GM12872 (cell line): ENCODE measurements around the gene TMEM11.

Experiments used
- CTCF ChIP-seq: IDR thresholded peaks from 3 replicates; pipeline ENCODE4 v1.5.1; 2011; ENCODE audit warnings: low read depth, mild to moderate bottlenecking, low read length, moderate library complexity; ENCODE audit not compliant: insufficient read depth

TMEM11 gene

GRCh38 chr17:21185061-21185460 lies 28.9 kb downstream of the TMEM11 start:
- no peak for TF ChIP-seq CTCF

DNA sequence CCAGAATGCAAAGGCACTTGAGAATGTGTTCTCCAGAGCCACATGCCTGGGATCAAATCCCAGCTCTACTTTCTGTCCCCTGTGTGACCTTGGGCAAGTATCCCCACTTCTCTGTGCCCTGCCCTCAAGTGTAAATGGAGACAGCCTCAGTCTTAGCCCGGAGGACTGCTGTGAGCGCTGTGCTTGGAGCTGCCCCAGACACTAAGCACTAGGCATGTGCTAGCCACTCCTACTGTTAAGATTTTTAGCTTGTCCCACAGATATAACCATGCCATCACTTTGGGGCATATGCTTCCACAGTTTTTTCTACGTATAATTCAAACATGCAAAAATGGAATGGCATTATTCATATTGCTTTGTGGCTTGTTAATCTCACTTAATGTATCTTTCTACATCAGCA lies 29.4 kb downstream of the TMEM11 start:
- TF ChIP-seq CTCF = no peak

GRCh38 chr17:21183468-21183867 lies 30.5 kb downstream of the TMEM11 start:
- no peak for TF ChIP-seq CTCF

DNA sequence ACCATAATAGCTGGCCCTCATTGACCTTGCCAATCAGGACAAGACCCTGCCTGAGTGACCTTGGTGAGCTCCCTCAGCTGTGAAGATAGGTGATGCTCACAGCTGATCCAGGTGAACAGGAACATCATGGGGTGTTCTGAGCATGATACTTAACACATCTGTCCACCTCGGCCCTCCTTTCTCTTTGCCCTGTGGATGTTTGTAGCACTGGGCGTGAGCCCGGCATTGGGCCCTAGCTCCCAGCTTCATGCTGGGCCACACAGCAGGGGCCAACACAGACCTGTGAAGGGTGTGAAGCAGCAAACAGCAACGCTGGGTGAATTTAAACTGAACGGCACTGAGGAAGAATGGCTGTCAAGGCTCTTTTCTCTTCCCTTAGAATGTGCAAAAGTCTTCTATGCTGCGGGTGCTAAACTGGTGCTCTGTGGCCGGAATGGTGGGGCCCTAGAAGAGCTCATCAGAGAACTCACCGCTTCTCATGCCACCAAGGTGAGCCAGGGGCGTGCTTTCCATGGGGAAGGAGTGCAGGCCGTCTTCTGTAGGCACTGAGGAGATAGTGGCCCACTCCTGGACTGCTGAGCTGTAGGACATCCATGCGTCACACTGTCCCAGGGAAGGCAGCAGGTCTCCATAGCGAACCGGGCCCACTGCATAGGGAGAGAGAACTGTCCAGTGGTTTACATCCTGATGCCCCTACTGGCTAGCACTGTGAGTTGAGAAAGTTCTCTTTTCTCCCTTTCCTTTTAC lies 35.9 kb downstream of the TMEM11 start:
- no peak for TF ChIP-seq CTCF

DNA sequence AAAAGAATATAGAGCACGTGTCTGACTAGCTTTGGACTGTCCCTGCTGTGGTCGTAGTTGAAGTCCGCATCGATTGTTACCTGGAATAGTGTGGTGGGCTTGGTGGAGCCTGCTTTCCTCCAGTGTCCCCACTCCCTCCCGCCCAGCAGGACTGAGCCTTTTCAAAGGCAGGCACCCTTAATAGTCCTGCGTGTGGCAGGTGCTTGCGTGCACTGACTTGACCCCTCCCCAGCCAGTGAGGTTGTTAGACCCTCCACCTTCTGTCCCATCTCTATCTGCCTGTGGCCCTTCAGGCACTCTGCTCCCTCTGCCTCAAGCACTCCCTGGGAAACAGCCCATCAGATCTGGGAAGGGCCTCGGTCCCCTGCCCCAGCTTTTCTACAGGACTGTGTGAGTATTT lies 36.6 kb downstream of the TMEM11 start:
- TF ChIP-seq CTCF = no peak

GRCh38 chr17:21176773-21177395 lies 37.1 kb downstream of the TMEM11 start:
- no peak for TF ChIP-seq CTCF

DNA sequence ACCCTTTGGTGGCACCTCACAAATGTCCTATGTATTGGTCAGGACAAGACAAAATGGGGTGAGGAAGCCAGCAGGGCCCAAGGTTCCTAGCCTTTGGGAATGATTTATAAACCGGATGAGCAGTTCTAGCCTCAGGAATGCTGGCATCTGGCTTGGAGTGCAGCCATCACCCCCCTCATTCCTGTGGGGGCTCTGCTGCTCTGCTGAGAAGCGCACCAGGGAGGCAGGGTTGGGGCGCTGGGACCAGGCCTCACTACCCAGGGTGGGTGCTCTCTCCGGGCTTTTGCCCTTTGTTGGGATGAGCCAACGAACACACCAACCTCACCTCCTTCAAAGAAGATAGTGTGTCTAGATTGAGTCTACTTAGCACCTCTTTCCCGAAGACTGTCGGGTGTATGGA lies 39.2 kb downstream of the TMEM11 start:
- TF ChIP-seq CTCF = no peak
